H1 (cell line): ENCODE data around the gene ESD. TPM values are rescaled to one million over a fixed set of nuclear protein-coding genes. Genes with fewer than 3 reads are reported as not detected.

ENCODE experiments used
- CTCF ChIA-PET: fragments of 300-600 bp; sonication (Branson Sonifier 250); formaldehyde crosslinking; loops from one replicate; lab custom pipeline; 2021; ENCODE audit not compliant: partially characterized antibody; lab: Charles Lee
- POLR2A ChIA-PET: fragments of 300-600 bp; sonication (Branson Sonifier 250); formaldehyde crosslinking; loops from one replicate; lab custom pipeline; 2021; ENCODE audit warnings: inconsistent platforms; ENCODE audit not compliant: partially characterized antibody; lab: Charles Lee
- DNase-seq, 2 experiments: peaks; one replicate each; pipeline versions ENCODE4 v3.0.0 to v3.0.0-alpha.2; 2010 to 2022; ENCODE audit warnings: low spot score in 2 of 2, low read depth in 1 of 2, mixed read lengths in 1 of 2
- FAIRE-seq: peaks from 2 replicates; lab custom pipeline; 2011; peaks lifted over from hg19 to GRCh38; lab: Jason Lieb, UNC
- H2AFZ ChIP-seq: 2 replicates; pipeline ENCODE4 v1.8.1; 2012; ENCODE audit warnings: low read length, inconsistent platforms
- H2AK5ac ChIP-seq: 2 replicates; pipeline ENCODE4 v1.6.1; 2013; ENCODE audit warnings: low read depth, low read length
- H2BK120ac ChIP-seq: replicated peaks from 2 replicates; pipeline ENCODE3; 2013; ENCODE audit warnings: low read depth, low read length, inconsistent platforms
- H2BK12ac ChIP-seq: 2 replicates; pipeline ENCODE4 v1.6.1; 2013; ENCODE audit warnings: low read depth, low read length
- H2BK15ac ChIP-seq: 2 replicates; pipeline ENCODE4 v1.6.1; 2013; ENCODE audit warnings: low read length
- H2BK20ac ChIP-seq: 2 replicates; pipeline ENCODE4 v1.6.1; 2013; ENCODE audit warnings: low read length
- H2BK5ac ChIP-seq: 2 replicates; pipeline ENCODE4 v1.6.1; 2013; ENCODE audit warnings: low read depth, low read length
- H3K14ac ChIP-seq: 2 replicates; pipeline ENCODE4 v1.6.1; 2013; ENCODE audit warnings: inconsistent platforms; ENCODE audit not compliant: insufficient read length
- H3K18ac ChIP-seq: 2 replicates; pipeline ENCODE4 v1.6.1; 2013; ENCODE audit warnings: low read length; ENCODE audit errors: extremely low read depth
- H3K23ac ChIP-seq: 2 replicates; pipeline ENCODE4 v1.6.1; 2013; ENCODE audit warnings: inconsistent platforms; ENCODE audit not compliant: insufficient read length
- H3K23me2 ChIP-seq: 2 replicates; pipeline ENCODE4 v1.6.1; 2013; ENCODE audit warnings: low read depth, low read length
- H3K27ac ChIP-seq: 2 replicates; pipeline ENCODE4 v1.6.1; 2011; ENCODE audit warnings: low read depth, low read length, inconsistent platforms
- H3K27me3 ChIP-seq, 4 experiments: replicated peaks in 1 of 4; 1 replicate in 1 of 4; 2 replicates in 3 of 4; pipeline versions ENCODE4 v1.6.1 to v1.8.1; 2011 to 2013; ENCODE audit warnings: low read length in 3 of 4, mild to moderate bottlenecking in 3 of 4, inconsistent platforms in 2 of 4, mixed read lengths in 2 of 4, moderate library complexity in 1 of 4; ENCODE audit not compliant: control insufficient read depth in 3 of 4, insufficient read depth in 3 of 4; ENCODE audit errors: extremely low read depth in 1 of 4
- H3K36me3 ChIP-seq, 4 experiments: 2 replicates each; pipeline versions ENCODE4 v1.6.1 to v1.8.1; 2011 to 2013; ENCODE audit warnings: mild to moderate bottlenecking in 4 of 4, low read length in 3 of 4, moderate library complexity in 2 of 4, control low read depth in 1 of 4, inconsistent platforms in 1 of 4; ENCODE audit not compliant: insufficient read depth in 4 of 4, control insufficient read depth in 2 of 4
- H3K4ac ChIP-seq: replicated peaks from 2 replicates; pipeline ENCODE3; 2013; ENCODE audit warnings: low read length, low read depth, mixed read lengths, inconsistent platforms; ENCODE audit not compliant: insufficient read length
- H3K4me1 ChIP-seq, 4 experiments: replicated peaks in 1 of 4; 1 replicate in 1 of 4; 2 replicates in 3 of 4; pipeline versions ENCODE4 v1.6.1 to v1.8.1; 2011 to 2013; ENCODE audit warnings: low read length in 3 of 4, inconsistent platforms in 2 of 4, mixed read lengths in 1 of 4; ENCODE audit not compliant: insufficient read depth in 4 of 4, control insufficient read depth in 3 of 4
- H3K4me2 ChIP-seq, 2 experiments: 2 replicates each; pipeline versions ENCODE4 v1.6.1 to v1.8.1; 2011 to 2013; ENCODE audit warnings: low read depth in 2 of 2, low read length in 2 of 2, control low read depth in 1 of 2, inconsistent platforms in 1 of 2, mild to moderate bottlenecking in 1 of 2; ENCODE audit not compliant: insufficient read depth in 1 of 2
- H3K4me3 ChIP-seq, 4 experiments: fragments of 200-600, 300-600 bp in 1 of 4; sonication (generic), shearing (Covaris generic), sonication (Bioruptor Twin) in 1 of 4; 2 replicates each; pipeline versions ENCODE4 v1.5.1 to v1.8.1; 2011 to 2016; ENCODE audit warnings: low read length in 4 of 4, low read depth in 3 of 4, control low read depth in 2 of 4, inconsistent platforms in 2 of 4, mild to moderate bottlenecking in 2 of 4, mixed read lengths in 1 of 4, moderate library complexity in 1 of 4; ENCODE audit not compliant: insufficient read depth in 2 of 4; ENCODE audit errors: extremely low read depth in 1 of 4
- H3K56ac ChIP-seq: replicated peaks from 2 replicates; pipeline ENCODE3; 2013; ENCODE audit warnings: low read depth, mild to moderate bottlenecking, mixed read lengths, low read length, inconsistent platforms; ENCODE audit not compliant: insufficient read length
- H3K79me1 ChIP-seq: 2 replicates; pipeline ENCODE4 v1.6.1; 2013; ENCODE audit warnings: low read depth, low read length, control low read depth
- H3K79me2 ChIP-seq, 2 experiments: 2 replicates each; pipeline versions ENCODE4 v1.6.1 to v1.8.1; 2012 to 2013; ENCODE audit warnings: low read length in 2 of 2, mild to moderate bottlenecking in 2 of 2, inconsistent platforms in 1 of 2; ENCODE audit not compliant: insufficient read depth in 2 of 2, control insufficient read depth in 1 of 2
- H3K9ac ChIP-seq, 4 experiments: replicated peaks in 1 of 4; 1 replicate in 1 of 4; 2 replicates in 3 of 4; pipeline versions ENCODE4 v1.6.1 to v1.8.1; 2011 to 2013; ENCODE audit warnings: low read depth in 3 of 4, low read length in 3 of 4, control low read depth in 2 of 4, mild to moderate bottlenecking in 2 of 4, moderate library complexity in 2 of 4, inconsistent platforms in 1 of 4; ENCODE audit errors: extremely low read depth in 1 of 4
- H3K9me3 ChIP-seq, 2 experiments: 2 replicates each; pipeline versions ENCODE4 v1.6.1 to v1.8.1; 2012 to 2013; ENCODE audit warnings: mild to moderate bottlenecking in 2 of 2, moderate library complexity in 2 of 2, control low read depth in 1 of 2, inconsistent platforms in 1 of 2, low read depth in 1 of 2, low read length in 1 of 2, mixed read lengths in 1 of 2; ENCODE audit not compliant: insufficient read depth in 2 of 2
- H4K20me1 ChIP-seq, 2 experiments: replicated peaks in 1 of 2; 2 replicates each; pipeline versions ENCODE3 to v1.8.1; 2011 to 2013; ENCODE audit warnings: inconsistent platforms in 2 of 2, low read length in 2 of 2, mild to moderate bottlenecking in 1 of 2; ENCODE audit not compliant: insufficient read depth in 2 of 2, control insufficient read depth in 1 of 2
- H4K5ac ChIP-seq: 2 replicates; pipeline ENCODE4 v1.6.1; 2013; ENCODE audit warnings: low read length, low read depth, mixed read lengths, inconsistent platforms; ENCODE audit not compliant: insufficient read length
- H4K8ac ChIP-seq: 2 replicates; pipeline ENCODE4 v1.8.0; 2013; ENCODE audit warnings: mild to moderate bottlenecking, moderate library complexity, low read length, inconsistent platforms; ENCODE audit not compliant: insufficient read depth; ENCODE audit errors: extremely low read depth
- H4K91ac ChIP-seq: replicated peaks from 2 replicates; pipeline ENCODE3; 2013; ENCODE audit warnings: low read length, mixed read lengths, inconsistent platforms; ENCODE audit not compliant: insufficient read length
- CBX5 ChIP-seq: fragments of 300-800, 300-1000 bp; sonication (generic); IDR thresholded peaks from 2 replicates; pipeline ENCODE4 v1.7.1; 2016; ENCODE audit warnings: antibody characterized with exemption, low read length, low read depth
- CTCF ChIP-seq, 3 experiments: IDR thresholded peaks; 1 replicate in 2 of 3; 2 replicates in 1 of 3; pipeline versions ENCODE4 v1.5.1 to v1.6.1; 2011; ENCODE audit warnings: low read length in 3 of 3, mild to moderate bottlenecking in 3 of 3, inconsistent platforms in 2 of 3, low read depth in 1 of 3, moderate library complexity in 1 of 3; ENCODE audit not compliant: insufficient read depth in 1 of 3; ENCODE audit errors: control extremely low read depth in 1 of 3
- EP300 ChIP-seq, 2 experiments: IDR thresholded peaks; 1 replicate in 1 of 2; 2 replicates in 1 of 2; pipeline ENCODE4 v1.6.1; 2011 to 2012; ENCODE audit warnings: low read depth in 2 of 2, low read length in 2 of 2, mild to moderate bottlenecking in 2 of 2, borderline replicate concordance in 1 of 2, inconsistent platforms in 1 of 2, moderate library complexity in 1 of 2
- RAD21 ChIP-seq, 2 experiments: IDR thresholded peaks in 1 of 2; conservative IDR thresholded peaks in 1 of 2; 2 replicates each; pipeline ENCODE4 v1.6.1; 2011; ENCODE audit warnings: low read depth in 2 of 2, low read length in 2 of 2, improper control_type of control experiment in 1 of 2, inconsistent platforms in 1 of 2, mild to moderate bottlenecking in 1 of 2, moderate library complexity in 1 of 2
- SP1 ChIP-seq: IDR thresholded peaks from 2 replicates; pipeline ENCODE4 v1.6.1; 2011; ENCODE audit warnings: low read depth, low read length
- WGBS, 2 experiments: shearing (Covaris generic) in 1 of 2; methylation state at CpG; one replicate each; pipeline versions ENCODE4 v1.1.6 to v1.1.7; 2013 to 2015; ENCODE audit warnings: low lambda C conversion rate in 2 of 2, mixed read lengths in 2 of 2, inconsistent platforms in 1 of 2, low coverage in 1 of 2, missing lambda C conversion rate in 1 of 2; ENCODE audit not compliant: insufficient replicate concordance in 2 of 2, insufficient coverage in 1 of 2, insufficient read length in 1 of 2; ENCODE audit errors: extremely low coverage in 1 of 2, missing lambda C conversion rate in 1 of 2; 5-methylcytosine and 5-hydroxymethylcytosine counted together
- polyA plus RNA-seq, 7 experiments: library from polyadenylated mRNA; depleted of rRNA in 3 of 7; stranded (reverse) in 5 of 7; unstranded in 2 of 7; fragments of >200 nt in 5 of 7; fragments of 200-250 nt in 2 of 7; gene quantifications; 1 replicate in 5 of 7; 2 replicates in 1 of 7; 4 replicates in 1 of 7; pipeline versions ENCODE4 v1.2.1 to v1.2.3, GENCODE V29; 2011 to 2013; ENCODE audit warnings: missing spikeins in 2 of 7, mixed read lengths in 2 of 7
- total RNA-seq: library from RNA; stranded (reverse); fragmentation: NEBNext Ultra II Directional; extraction: Animal tissue kit (Norgen Biotek cat#: 25700); gene quantifications from 2 replicates; pipeline ENCODE4 v1.2.1, GENCODE V29; 2021

The ESD gene
- total and polyA plus RNA-seq, 2 of the 8 experiments (the other 6 are each of a cell fraction or from before 2014, with no cell fraction given), result 40.3 to 55.8 TPM

DNA sequence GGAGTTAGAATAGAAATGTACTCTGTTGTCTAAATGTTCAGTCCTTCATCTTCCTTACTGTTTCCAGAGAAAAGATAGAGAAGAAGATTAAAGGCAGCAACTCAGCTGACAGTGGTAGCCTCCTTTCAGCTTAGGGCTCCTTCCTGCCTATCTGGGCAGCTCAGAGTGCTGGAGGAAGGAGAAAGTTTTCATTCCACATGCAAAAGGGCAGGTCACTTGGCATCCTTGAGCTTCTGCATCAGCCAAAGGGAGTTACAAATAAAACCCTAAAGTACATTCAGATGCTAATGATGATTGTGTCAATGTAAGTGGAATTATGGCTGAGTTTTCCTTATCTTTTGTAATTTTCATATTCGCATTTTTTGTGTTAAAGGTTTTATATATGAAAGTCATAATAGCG lies 58.9 kb downstream of the ESD start:
- H3K9me3 ChIP-seq, result no peaks in the 10 kb centered on the region
- H2AFZ ChIP-seq, result no peak overlapping the region
- TF ChIP-seq CBX5 (no peak), EP300 (IDR thresholded peaks at IDR 0.05; ENCODE audit: borderline replicate concordance in 1 of 2, low read depth in 2 of 2, low read length in 2 of 2) (no peak), RAD21 (IDR thresholded peaks at IDR 0.05 in 1 of 2, conservative IDR thresholded peaks at IDR 0.05 in 1 of 2; ENCODE audit: low read depth in 2 of 2, low read length in 2 of 2) (no peak), CTCF (IDR thresholded peaks at IDR 0.05; ENCODE audit: control extremely low read depth in 1 of 3, insufficient read depth in 1 of 3, low read depth in 1 of 3, low read length in 3 of 3) (no peak), SP1 (no peak)
- H2BK12ac ChIP-seq, result no peak overlapping the region
- ChIA-PET POLR2A (interaction anchor here (0.5 kb wide), 1 partner anchor 9 kb away, joined by 3 read pairs; no protein-coding TSS in a partner anchor), CTCF (interaction anchor here (0.8 kb wide), 1 partner anchor 9 kb away, joined by 3 read pairs; no protein-coding TSS in a partner anchor)
- 87% methylated on average over 2 of the region's 2 CpGs; no CpG with 5 or more reads in 1 of the 2 experiments for WGBS, 2 experiments
- H2BK20ac ChIP-seq, result no peak overlapping the region
- no peak overlapping the region for H3K23ac ChIP-seq
- H3K4me2 ChIP-seq, result no peak overlapping the region
- no peaks in the 10 kb centered on the region for H3K79me1 ChIP-seq
- FAIRE-seq, result no peak
- H4K20me1 ChIP-seq, result peaks cover 0 to 2% of the 10 kb centered on the region in 2 experiments
- no peak overlapping the region for H3K4ac ChIP-seq
- H4K91ac ChIP-seq, result no peak overlapping the region
- H4K5ac ChIP-seq, result no peak overlapping the region
- H3K27ac ChIP-seq, result no peak overlapping the region
- no peak overlapping the region for H2AK5ac ChIP-seq
- no peak overlapping the region for H3K9ac ChIP-seq
- no peak overlapping the region for H3K14ac ChIP-seq
- H3K79me2 ChIP-seq, result no peaks in the 10 kb centered on the region
- no peak for DNase-seq
- H2BK5ac ChIP-seq, result no peak overlapping the region
- H2BK120ac ChIP-seq, result no peak overlapping the region
- no peaks in the 10 kb centered on the region for H3K4me1 ChIP-seq
- no peak overlapping the region for H3K18ac ChIP-seq
- no peaks in the 10 kb centered on the region; the same call in 1 of the 2 replicates for H3K23me2 ChIP-seq
- no peak overlapping the region for H4K8ac ChIP-seq
- H3K36me3 ChIP-seq, result no peaks in the 10 kb centered on the region; a peak in 1 of 8 replicates
- no peak overlapping the region for H2BK15ac ChIP-seq
- no peak overlapping the region for H3K56ac ChIP-seq
- H3K4me3 ChIP-seq, result no peak overlapping the region
- H3K27me3 ChIP-seq, result no peaks in the 10 kb centered on the region
